H9 (cell line): Measurements from ENCODE around the gene MAPK8IP3. TPM values are rescaled to one million over a fixed set of nuclear protein-coding genes. Genes with fewer than 3 reads are reported as not detected.
A peak's percentile ranks its signal among the peaks of the same experiment; 100 is the strongest.

Source experiments
- DNase-seq: peaks from one replicate; pipeline ENCODE4 v3.0.0-alpha.2; 2017
- H2AFZ ChIP-seq: one replicate; pipeline ENCODE4 v1.6.1; 2013; ENCODE audit warnings: mild to moderate bottlenecking, low read length, control low read depth, moderate library complexity
- H2AK5ac ChIP-seq: 2 replicates; pipeline ENCODE4 v1.6.1; 2013; ENCODE audit warnings: low read length, control low read depth, mixed read lengths; ENCODE audit not compliant: insufficient read length
- H2BK120ac ChIP-seq: one replicate; pipeline ENCODE4 v1.6.1; 2013; ENCODE audit warnings: low read depth, mild to moderate bottlenecking, low read length, control low read depth, inconsistent platforms; ENCODE audit not compliant: poor library complexity, severe bottlenecking
- H2BK12ac ChIP-seq: 2 replicates; pipeline ENCODE4 v1.6.1; 2013; ENCODE audit warnings: low read length, control low read depth, mixed read lengths, low read depth; ENCODE audit not compliant: insufficient read length
- H2BK15ac ChIP-seq: 2 replicates; pipeline ENCODE4 v1.6.1; 2013; ENCODE audit warnings: low read depth, low read length, control low read depth
- H2BK20ac ChIP-seq: one replicate; pipeline ENCODE4 v1.6.1; 2013; ENCODE audit warnings: low read depth, mild to moderate bottlenecking, low read length, control low read depth, inconsistent platforms; ENCODE audit not compliant: poor library complexity, severe bottlenecking
- H2BK5ac ChIP-seq: 2 replicates; pipeline ENCODE4 v1.6.1; 2013; ENCODE audit warnings: low read length, control low read depth, mixed read lengths; ENCODE audit not compliant: insufficient read length
- H3K14ac ChIP-seq: 2 replicates; pipeline ENCODE4 v1.6.1; 2013; ENCODE audit warnings: low read length, control low read depth; ENCODE audit not compliant: insufficient read depth
- H3K18ac ChIP-seq: 2 replicates; pipeline ENCODE4 v1.6.1; 2013; ENCODE audit warnings: low read depth, mild to moderate bottlenecking, mixed read lengths, low read length, control low read depth; ENCODE audit not compliant: insufficient read length
- H3K23ac ChIP-seq: 2 replicates; pipeline ENCODE4 v1.6.1; 2013; ENCODE audit warnings: low read length, control low read depth, mixed read lengths, low read depth; ENCODE audit not compliant: insufficient read length
- H3K23me2 ChIP-seq: 2 replicates; pipeline ENCODE4 v1.6.1; 2013; ENCODE audit warnings: low read depth, mild to moderate bottlenecking, mixed read lengths, low read length, control low read depth; ENCODE audit not compliant: insufficient read length, poor library complexity, severe bottlenecking
- H3K27ac ChIP-seq: 2 replicates; pipeline ENCODE4 v1.5.1; 2013; ENCODE audit warnings: low read length, control low read depth, mixed read lengths, low read depth; ENCODE audit not compliant: insufficient read length
- H3K27me3 ChIP-seq: 2 replicates; pipeline ENCODE4 v1.6.1; 2013; ENCODE audit warnings: low read length, control low read depth, inconsistent platforms; ENCODE audit not compliant: insufficient read depth
- H3K4ac ChIP-seq: 2 replicates; pipeline ENCODE4 v1.6.1; 2013; ENCODE audit warnings: low read depth, mild to moderate bottlenecking, control low read depth, inconsistent platforms, low read length, moderate library complexity
- H3K4me1 ChIP-seq: 2 replicates; pipeline ENCODE4 v1.6.1; 2013; ENCODE audit warnings: low read length, control low read depth, inconsistent platforms; ENCODE audit not compliant: insufficient read depth
- H3K4me2 ChIP-seq: 2 replicates; pipeline ENCODE4 v1.6.1; 2013; ENCODE audit warnings: low read length, control low read depth, mixed read lengths; ENCODE audit not compliant: insufficient read length, insufficient read depth
- H3K56ac ChIP-seq: 2 replicates; pipeline ENCODE4 v1.6.1; 2013; ENCODE audit warnings: low read depth, mild to moderate bottlenecking, mixed read lengths, low read length, control low read depth; ENCODE audit not compliant: insufficient read length
- H3K79me1 ChIP-seq: 2 replicates; pipeline ENCODE4 v1.6.1; 2013; ENCODE audit warnings: low read depth, mild to moderate bottlenecking, moderate library complexity, low read length, control low read depth, inconsistent platforms; ENCODE audit not compliant: insufficient read depth, poor library complexity, severe bottlenecking
- H3K79me2 ChIP-seq: 2 replicates; pipeline ENCODE4 v1.6.1; 2013; ENCODE audit warnings: low read length, control low read depth, inconsistent platforms; ENCODE audit not compliant: insufficient read depth
- H3K9ac ChIP-seq: 2 replicates; pipeline ENCODE4 v1.6.1; 2013; ENCODE audit warnings: low read length, control low read depth, mixed read lengths; ENCODE audit not compliant: insufficient read length; ENCODE audit errors: extremely low read depth
- H3K9me3 ChIP-seq: one replicate; pipeline ENCODE4 v1.6.1; 2013; ENCODE audit warnings: low read depth, low read length, inconsistent platforms; ENCODE audit not compliant: control insufficient read depth
- H3T11ph ChIP-seq: one replicate; pipeline ENCODE4 v1.6.1; 2013; ENCODE audit warnings: mild to moderate bottlenecking, low read length, control low read depth, inconsistent platforms
- H4K20me1 ChIP-seq: one replicate; pipeline ENCODE4 v1.6.1; 2013; ENCODE audit not compliant: control insufficient read depth, insufficient read length, insufficient read depth
- H4K5ac ChIP-seq: 2 replicates; pipeline ENCODE4 v1.6.1; 2013; ENCODE audit warnings: low read depth, mild to moderate bottlenecking, mixed read lengths, low read length, control low read depth; ENCODE audit not compliant: insufficient read length
- H4K8ac ChIP-seq: replicated peaks from 2 replicates; pipeline ENCODE4 v1.6.1; 2013; ENCODE audit warnings: low read length, control low read depth, mixed read lengths, low read depth; ENCODE audit not compliant: insufficient read length
- H4K91ac ChIP-seq: 2 replicates; pipeline ENCODE4 v1.6.1; 2013; ENCODE audit warnings: low read depth, mild to moderate bottlenecking, moderate library complexity, mixed read lengths, low read length, control low read depth; ENCODE audit not compliant: insufficient read length
- H3K27ac Mint-ChIP-seq, 3 experiments: 2 replicates in 2 of 3; 3 replicates in 1 of 3; pipeline ENCODE4 v1.8.0; 2020 to 2021; ENCODE audit warnings: mixed read lengths in 3 of 3, mild to moderate bottlenecking in 1 of 3, moderate library complexity in 1 of 3
- H3K27me3 Mint-ChIP-seq: 2 replicates; pipeline ENCODE4 v1.8.0; 2021; ENCODE audit warnings: low read depth, mild to moderate bottlenecking, moderate library complexity, mixed read lengths
- H3K36me3 Mint-ChIP-seq, 3 experiments: 2 replicates in 2 of 3; 3 replicates in 1 of 3; pipeline ENCODE4 v1.8.0; 2020 to 2021; ENCODE audit warnings: low read depth in 3 of 3, mixed read lengths in 3 of 3; ENCODE audit not compliant: insufficient read depth in 1 of 3
- H3K4me1 Mint-ChIP-seq, 2 experiments: 2 replicates each; pipeline ENCODE4 v1.8.0; 2020; ENCODE audit warnings: mixed read lengths in 2 of 2
- H3K4me3 Mint-ChIP-seq, 2 experiments: 2 replicates in 1 of 2; 3 replicates in 1 of 2; pipeline ENCODE4 v1.8.0; 2020 to 2021; ENCODE audit warnings: mild to moderate bottlenecking in 2 of 2, mixed read lengths in 2 of 2, moderate library complexity in 1 of 2
- H3K9me3 Mint-ChIP-seq, 2 experiments: 2 replicates in 1 of 2; 3 replicates in 1 of 2; pipeline ENCODE4 v1.8.0; 2020; ENCODE audit warnings: mild to moderate bottlenecking in 2 of 2, mixed read lengths in 2 of 2, moderate library complexity in 1 of 2
- CTCF ChIP-seq: fragments of 200-600 bp; sonication (generic); conservative IDR thresholded peaks from 3 replicates; pipeline ENCODE4 v1.8.0; 2021; ENCODE audit warnings: antibody characterized with exemption, mild to moderate bottlenecking
- WGBS: extraction: QIAGEN DNeasy Blood & Tissue Kit; methylation state at CpG from one replicate; pipeline ENCODE4 v1.1.7; 2013; ENCODE audit warnings: missing lambda C conversion rate, low lambda C conversion rate, mixed read lengths; ENCODE audit not compliant: insufficient read length; ENCODE audit errors: extremely low coverage; 5-methylcytosine and 5-hydroxymethylcytosine counted together
- total RNA-seq: library from RNA; stranded (reverse); gene quantifications from 2 replicates; pipeline ENCODE4 v1.2.1, GENCODE V29; 2021

MAPK8IP3 gene
- total RNA-seq, 1 experiment from 2014 or later: 51.3 TPM

GRCh38 chr16:1786242-1787055 is 80.5 kb downstream of the MAPK8IP3 start:
- Histone ChIP-seq H4K91ac (no peak overlapping the region), H3K14ac (no peak overlapping the region; the same call in 1 of the 2 replicates), H2BK15ac (no peak overlapping the region), H3K18ac (no peak overlapping the region), H4K8ac (no peak overlapping the region), H3K27ac (no peak overlapping the region), H4K20me1 (no peaks in the 10 kb centered on the region), H3K4me2 (no peak overlapping the region), H2AK5ac (no peak overlapping the region), H3K4ac (no peak overlapping the region), H2BK12ac (no peak overlapping the region), H2AFZ (no peak overlapping the region), H3K23ac (no peak overlapping the region), H3K56ac (no peak overlapping the region), H2BK120ac (no peak overlapping the region), H2BK5ac (no peak overlapping the region), H3K79me2 (peaks cover 8% of the 10 kb centered on the region; the same call in 1 of the 2 replicates), H3K79me1 (peaks cover 5% of the 10 kb centered on the region), H4K5ac (no peak overlapping the region), H3K9ac (no peak overlapping the region), H3K27me3 (no peaks in the 10 kb centered on the region), H3T11ph (no peak overlapping the region), H2BK20ac (no peak overlapping the region), H3K4me1 (no peaks in the 10 kb centered on the region; the same call in 1 of the 2 replicates), H3K9me3 (no peaks in the 10 kb centered on the region), H3K23me2 (peaks cover 5% of the 10 kb centered on the region)
- peak; percentile 35 for DNase-seq
- Mint-ChIP-seq H3K27me3 (peaks cover 2% of the 10 kb centered on the region; the same call in 1 of the 2 replicates), H3K36me3 (peaks cover 5 to 18% (median 17%) of the 10 kb centered on the region in 3 experiments; a peak in 6 of 7 replicates), H3K4me1 (peaks cover 4 to 10% of the 10 kb centered on the region in 2 experiments), H3K4me3 (no peak overlapping the region), H3K9me3 (no peaks in the 10 kb centered on the region), H3K27ac (no peak overlapping the region; a peak in 1 of 7 replicates)
- TF ChIP-seq CTCF: peak; percentile 31; the same call in 1 of the 3 replicates
- no CpG with 5 or more reads among the region's 51 CpGs for WGBS
